Right lobe of liver (tissue), 6 donors: ENCODE data around the gene MSH2. TPM values are rescaled to one million over a fixed set of nuclear protein-coding genes. Genes with fewer than 3 reads are reported as not detected.
"Not testable (repeated sequence)": the region's sequence is repeated elsewhere in the genome, so short reads cannot be mapped to it uniquely, and the experiment has no call there.

ENCODE experiments used
- ATAC-seq, 4 donors: fragments of 200-7000 bp; cut with Tn5 transposase; one replicate each; pipeline ENCODE4 v1.9.1; 2020; ENCODE audit warnings: mild to moderate bottlenecking in 4 of 4, moderate library complexity in 4 of 4
- DNase-seq, 3 donors: peaks; one replicate each; pipeline ENCODE4 v3.0.0-alpha.2; 2020
- H3K27ac ChIP-seq, 3 donors: fragments of 200-600 bp; one replicate each; pipeline ENCODE4 v1.8.0; 2022
- H3K27me3 ChIP-seq, 2 donors: fragments of 200-600 bp; one replicate each; pipeline ENCODE4 v1.8.0; 2022
- H3K36me3 ChIP-seq, 4 donors: fragments of 200-600 bp; sonication (generic) in 1 of 4; one replicate each; pipeline versions ENCODE4 v1.5.1 to v1.8.0; 2017 to 2022; ENCODE audit warnings: control low read depth in 1 of 4
- H3K4me1 ChIP-seq, 4 donors: fragments of 200-600 bp; sonication (generic) in 1 of 4; one replicate each; pipeline versions ENCODE4 v1.5.1 to v1.8.0; 2017 to 2022; ENCODE audit warnings: control low read depth in 1 of 4
- H3K4me3 ChIP-seq, 3 donors: fragments of 200-600 bp; one replicate each; pipeline ENCODE4 v1.8.0; 2022
- H3K9me3 ChIP-seq, 4 donors: fragments of 200-600 bp; sonication (generic) in 1 of 4; one replicate each; pipeline versions ENCODE4 v1.5.1 to v1.8.0; 2017 to 2022; ENCODE audit warnings: control low read depth in 1 of 4
- POLR2A ChIP-seq: fragments of 450-650 bp; IDR thresholded peaks from one replicate; pipeline ENCODE4 v1.6.1; 2017; ENCODE audit warnings: antibody characterized with exemption, mild to moderate bottlenecking
- WGBS: methylation state at CpG from one replicate; pipeline ENCODE4 v1.1.6; 2018; ENCODE audit warnings: low coverage, low lambda C conversion rate; ENCODE audit not compliant: insufficient coverage; ENCODE audit errors: missing lambda C conversion rate; 5-methylcytosine and 5-hydroxymethylcytosine counted together
- intact Hi-C, 2 donors: fragments of 100-400 bp; cut with DNase I; formaldehyde crosslinking; loops; one replicate each; pipeline versions ENCODE4 v1.11.2 to v1.14.1; 2022
- total RNA-seq, 6 experiments: library from RNA; depleted of rRNA in 2 of 6; stranded (reverse); fragments of >200 nt in 2 of 6; fragmentation: NEBNext Ultra II Directional in 3 of 6; extraction: Animal tissue kit (Norgen Biotek cat#: 25700) in 3 of 6; gene quantifications; one replicate each; pipeline versions ENCODE4 v1.1.0 to v1.2.4, GENCODE V29; 2016 to 2023
- TF ChIP-seq, protein P1 (sequence below), 4 donors: fragments of 200-600 bp in 3 of 4; fragments of 450-650 bp in 1 of 4; IDR thresholded peaks; one replicate each; pipeline versions ENCODE4 v1.5.1 to v1.8.0; 2016 to 2022; ENCODE audit warnings: antibody characterized with exemption in 4 of 4, mild to moderate bottlenecking in 2 of 4
- donor health status: DM: no; HTN: yes; CAD: no.
- donor health status: DM: no; HTN: no; CAD: no.
- donor health status: DM: no; HTN: no; CAD: no.
- donor health status: DM: no; HTN: yes; CAD: no.
- donor health status: DM: no; HTN: yes; CAD: no.

Gene MSH2
- total RNA-seq, 6 experiments from 2014 or later = 3.2 to 7.0 (median 5.2) TPM

DNA sequence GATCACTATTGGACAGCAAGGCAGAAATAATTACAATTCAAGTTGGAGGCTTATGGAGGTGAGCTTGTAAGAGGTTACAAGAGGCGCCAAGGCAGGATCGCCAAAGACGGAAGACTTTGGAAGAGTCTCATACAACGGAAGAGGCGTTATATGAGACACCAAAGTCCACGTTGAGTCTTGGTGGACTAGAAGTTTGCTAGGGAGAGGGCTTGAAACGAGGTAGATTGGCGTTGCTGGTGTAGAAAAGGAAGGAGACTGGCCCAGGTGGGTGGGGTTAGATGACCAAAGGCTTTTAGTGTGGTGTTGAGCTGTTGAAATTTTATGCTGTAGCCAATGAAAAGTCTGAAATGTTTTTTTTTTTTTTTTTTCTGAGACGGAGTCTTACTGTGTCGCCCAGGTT, 1.4 kb downstream of the MSH2 start:
- peak in 1 of 3 donors; percentile 4 for DNase-seq
- 89% methylated on average over 10 of the region's 10 CpGs for WGBS
- Histone ChIP-seq H3K27me3 (no peaks in the 10 kb centered on the region), H3K36me3 (no peaks in the 10 kb centered on the region), H3K27ac (no peak overlapping the region), H3K4me1 (peaks cover 0 to 6% (median 2%) of the 10 kb centered on the region in 4 donors), H3K9me3 (no peaks in the 10 kb centered on the region), H3K4me3 (no peak overlapping the region)
- no peak for ATAC-seq
- TF ChIP-seq POLR2A = no peak
- TF ChIP-seq, protein P1, sequence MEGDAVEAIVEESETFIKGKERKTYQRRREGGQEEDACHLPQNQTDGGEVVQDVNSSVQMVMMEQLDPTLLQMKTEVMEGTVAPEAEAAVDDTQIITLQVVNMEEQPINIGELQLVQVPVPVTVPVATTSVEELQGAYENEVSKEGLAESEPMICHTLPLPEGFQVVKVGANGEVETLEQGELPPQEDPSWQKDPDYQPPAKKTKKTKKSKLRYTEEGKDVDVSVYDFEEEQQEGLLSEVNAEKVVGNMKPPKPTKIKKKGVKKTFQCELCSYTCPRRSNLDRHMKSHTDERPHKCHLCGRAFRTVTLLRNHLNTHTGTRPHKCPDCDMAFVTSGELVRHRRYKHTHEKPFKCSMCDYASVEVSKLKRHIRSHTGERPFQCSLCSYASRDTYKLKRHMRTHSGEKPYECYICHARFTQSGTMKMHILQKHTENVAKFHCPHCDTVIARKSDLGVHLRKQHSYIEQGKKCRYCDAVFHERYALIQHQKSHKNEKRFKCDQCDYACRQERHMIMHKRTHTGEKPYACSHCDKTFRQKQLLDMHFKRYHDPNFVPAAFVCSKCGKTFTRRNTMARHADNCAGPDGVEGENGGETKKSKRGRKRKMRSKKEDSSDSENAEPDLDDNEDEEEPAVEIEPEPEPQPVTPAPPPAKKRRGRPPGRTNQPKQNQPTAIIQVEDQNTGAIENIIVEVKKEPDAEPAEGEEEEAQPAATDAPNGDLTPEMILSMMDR (IDR thresholded peaks at IDR 0.05) = no peak
- intact Hi-C loops = no loop called here

DNA sequence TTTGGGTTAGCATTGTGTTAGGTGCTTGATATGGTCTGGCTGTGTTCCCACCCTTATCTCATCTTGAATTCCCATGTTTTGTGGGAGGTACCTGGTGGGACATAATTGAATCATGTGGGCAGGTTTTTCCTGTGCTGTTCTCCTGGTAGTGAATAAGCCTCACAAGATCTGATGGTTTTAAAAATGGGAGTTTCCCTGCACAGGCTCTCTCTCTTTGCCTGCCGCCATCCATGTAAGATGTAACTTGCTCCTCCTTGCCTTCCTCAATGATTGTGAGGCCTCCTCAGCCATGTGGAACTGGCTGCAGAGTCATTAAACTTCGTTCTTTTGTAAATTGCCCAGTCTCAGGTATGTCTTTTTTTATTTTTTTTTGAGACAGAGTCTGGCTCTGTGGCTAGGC, 2.8 kb downstream of the MSH2 start:
- no peaks in the 10 kb centered on the region for H3K27me3 ChIP-seq
- H3K4me3 ChIP-seq = no peak overlapping the region
- H3K36me3 ChIP-seq = peaks cover 0 to 5% (median 0%) of the 10 kb centered on the region in 4 donors
- no peak for TF ChIP-seq POLR2A
- TF ChIP-seq, protein P1 (IDR thresholded peaks at IDR 0.05) = no peak
- WGBS = 90% methylated on average over 2 of the region's 2 CpGs
- ATAC-seq (no peak), DNase-seq (no peak)
- H3K4me1 ChIP-seq = peaks cover 0 to 6% (median 2%) of the 10 kb centered on the region in 4 donors
- no peaks in the 10 kb centered on the region for H3K9me3 ChIP-seq
- H3K27ac ChIP-seq = no peak overlapping the region
- intact Hi-C loops = no loop called here

- H3K36me3 ChIP-seq, H3K9me3 ChIP-seq, H3K27ac ChIP-seq, H3K4me3 ChIP-seq, ATAC-seq, H3K4me1 ChIP-seq, H3K27me3 ChIP-seq, intact Hi-C loops: not testable (repeated sequence)
- peak in 1 of 3 donors; percentile 17 for DNase-seq
- 94% methylated on average over 2 of the region's 3 CpGs for WGBS
Observed at GRCh38 chr2:47406649-47407330, 3.8 kb downstream of the MSH2 start.

DNA sequence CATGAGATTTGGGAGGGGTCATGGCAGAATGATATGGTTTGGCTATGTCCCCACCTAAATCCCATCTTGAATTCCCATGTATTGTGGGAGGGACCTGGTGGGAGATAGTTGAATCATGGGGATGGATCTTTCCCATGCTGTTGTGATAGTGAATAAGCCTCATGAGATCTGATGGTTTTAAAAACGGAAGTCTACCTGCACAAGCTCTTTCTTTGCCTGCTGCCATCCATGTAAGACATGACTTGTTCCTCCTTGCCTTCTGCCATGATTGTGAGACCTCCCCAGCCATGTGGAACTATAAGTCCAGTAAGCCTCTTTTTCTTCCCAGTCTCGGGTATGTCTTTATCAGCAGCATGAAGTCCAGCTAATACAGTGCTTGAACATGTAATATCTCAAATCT, 5.0 kb downstream of the MSH2 start:
- H3K36me3 ChIP-seq, H3K9me3 ChIP-seq, intact Hi-C loops, H3K4me1 ChIP-seq, H3K27me3 ChIP-seq, ATAC-seq, H3K4me3 ChIP-seq, H3K27ac ChIP-seq, DNase-seq: not testable (repeated sequence)
- WGBS = 86% methylated on average over 2 of the region's 2 CpGs

GRCh38 chr2:47414682-47415458, 11.9 kb downstream of the MSH2 start:
- H3K4me3 ChIP-seq = no peak overlapping the region
- intact Hi-C loops = no loop called here
- no peaks in the 10 kb centered on the region for H3K4me1 ChIP-seq
- H3K27me3 ChIP-seq = no peaks in the 10 kb centered on the region
- peaks cover 0 to 13% (median 1%) of the 10 kb centered on the region in 4 donors for H3K36me3 ChIP-seq
- TF ChIP-seq, protein P1 (IDR thresholded peaks at IDR 0.05) = no peak
- TF ChIP-seq POLR2A = no peak
- 97% methylated on average over 5 of the region's 7 CpGs for WGBS
- ATAC-seq (no peak), DNase-seq (no peak)
- no peak overlapping the region for H3K27ac ChIP-seq
- no peaks in the 10 kb centered on the region for H3K9me3 ChIP-seq
